Measurements from ENCODE around the gene ZBED6. TPM values are rescaled to one million over a fixed set of nuclear protein-coding genes. Genes with fewer than 3 reads are reported as not detected.

The ZBED6 gene
- total and polyA plus RNA-seq, 9 of the 15 experiments (the other 6 are each of a cell fraction or from before 2014, with no cell fraction given): 0.21 to 16.6 (median 5.0) TPM

GRCh38 chr1:203765029-203765837 is 30.2 kb upstream of the ZBED6 start, which contains the start of gene LAX1:
TSS of gene LAX1 (plus strand) at chr1:203765183. CDS start at chr1:203765566, 383 bp downstream.
- H4K20me1 ChIP-seq (replicated peaks; ENCODE audit: control insufficient read depth, insufficient read depth, low read length): no peaks in the 10 kb centered on the region
- H2AFZ ChIP-seq (ENCODE audit: low read depth, low read length): peak within 1 kb of the TSS; percentile 57
- H3K9ac ChIP-seq (ENCODE audit: insufficient read depth in 1 of 2, low read depth in 2 of 2, low read length in 2 of 2): peak within 1 kb of the TSS in 1 of 2 experiments; percentile 30; a peak in 1 of 4 replicates
- ChIA-PET CTCF (ENCODE audit: low intra/inter-chr PET ratio) (no interaction called here), POLR2A (interaction anchor here (0.6 kb wide), 1 partner anchor 94 kb away, joined by 3 read pairs; no protein-coding TSS in a partner anchor)
- peak; percentile 42 for ATAC-seq
- 20% methylated on average over 16 of the region's 16 CpGs for WGBS (ENCODE audit: insufficient coverage, low coverage, missing lambda C conversion rate)
- peak in 2 of 4 experiments; percentile 14 to 26 for DNase-seq (ENCODE audit: extremely low read depth in 1 of 4, low spot score in 3 of 4)
- H3K4me3 ChIP-seq: no peak within 1 kb of the TSS
- H3K27ac ChIP-seq (ENCODE audit: extremely low read depth, low read depth, low read length): no peak within 1 kb of the TSS
- FAIRE-seq: peak; percentile 44
- peaks cover 4 to 12% of the 10 kb centered on the region in 2 experiments; a peak in 4 of 5 replicates for H3K4me1 ChIP-seq (replicated peaks in 1 of 2; ENCODE audit: control insufficient read depth in 2 of 2, insufficient read depth in 2 of 2, low read length in 2 of 2)
- H3K4me2 ChIP-seq (ENCODE audit: insufficient read depth, low read length): no peak within 1 kb of the TSS
- no peaks in the 10 kb centered on the region for H3K9me3 ChIP-seq (replicated peaks; ENCODE audit: control insufficient read depth, insufficient read depth, low read depth, low read length)
- in situ Hi-C loops (cut with MboI) (no loop called here), intact Hi-C loops (cut with micrococcal nuclease) (no loop called here)
- H3K9me1 ChIP-seq (ENCODE audit: control insufficient read depth, insufficient read depth, low read length): no peaks in the 10 kb centered on the region
- no TSS peak for BruUV-seq (replicated peaks)
- H3K27me3 ChIP-seq (ENCODE audit: control insufficient read depth in 2 of 2, insufficient read depth in 2 of 2, low read length in 2 of 2): peaks cover 10 to 12% of the 10 kb centered on the region in 2 experiments; a peak in 4 of 5 replicates
- no peaks in the 10 kb centered on the region for H3K36me3 ChIP-seq (ENCODE audit: control insufficient read depth, insufficient read depth, low read length)
- H3K79me2 ChIP-seq (ENCODE audit: control insufficient read depth, insufficient read depth, low read length): no peaks in the 10 kb centered on the region
- TF ChIP-seq UBTF (IDR thresholded peaks at IDR 0.05; ENCODE audit: borderline replicate concordance in 1 of 2, low read depth in 2 of 2, low read length in 2 of 2) (no peak), TSC22D4 (tag; IDR thresholded peaks at IDR 0.05) (no peak), E2F3 (CRISPR knock-in tag; IDR thresholded peaks at IDR 0.05) (0 out of 2 replicates have a peak, but pooled peaks have one; percentile 10), POLR2AphosphoS5 (IDR thresholded peaks at IDR 0.05; ENCODE audit: control insufficient read depth, insufficient read depth, low read depth, low read length) (no peak), SREBF1 (IDR thresholded peaks at IDR 0.05; ENCODE audit: borderline replicate concordance, low read depth, low read length) (no peak), MYNN (IDR thresholded peaks at IDR 0.05) (no peak), MYNN (CRISPR knock-in tag; IDR thresholded peaks at IDR 0.05) (no peak), RCOR1 (IDR thresholded peaks at IDR 0.05; ENCODE audit: borderline replicate concordance in 1 of 2, low read depth in 2 of 2, low read length in 2 of 2) (0 out of 4 replicates have a peak, but pooled peaks of 1 of the 2 experiments have one; percentile 22), ZNF76 (CRISPR knock-in tag; IDR thresholded peaks at IDR 0.05; ENCODE audit: borderline replicate concordance) (peak; percentile 43; the same call in 1 of the 2 replicates), ZNF740 (CRISPR knock-in tag; IDR thresholded peaks at IDR 0.05) (no peak), ZNF740 (tag; IDR thresholded peaks at IDR 0.05) (no peak), ZNF655 (CRISPR knock-in tag; IDR thresholded peaks at IDR 0.05) (no peak), EHMT2 (IDR thresholded peaks at IDR 0.05) (no peak), CBFA2T3 (IDR thresholded peaks at IDR 0.05) (0 out of 2 replicates have a peak, but pooled peaks have one; percentile 29), SMARCA4 (IDR thresholded peaks at IDR 0.05) (no peak), CXXC5 (CRISPR knock-in tag; IDR thresholded peaks at IDR 0.05) (0 out of 2 replicates have a peak, but pooled peaks have one; percentile 17), ETS2 (tag; IDR thresholded peaks at IDR 0.05; ENCODE audit: borderline replicate concordance, poor library complexity, severe bottlenecking) (no peak)

All from K562 (cell line).